GM03348 (cell line): Measurements from ENCODE around the gene UGT2A2.
A peak's percentile ranks its signal among the peaks of the same experiment; 100 is the strongest.
"Not testable (repeated sequence)": the region's sequence is repeated elsewhere in the genome, so short reads cannot be mapped to it uniquely, and the experiment has no call there.

Source experiments
- DNase-seq: peaks from one replicate; pipeline ENCODE4 v3.0.0; 2012; ENCODE audit warnings: low spot score

Gene UGT2A2

GRCh38 chr4:69639542-69639941, at the start of gene UGT2A2:
Gene UGT2A2, minus strand, starts transcription at chr4:69639642. Its CDS starts 2 bp downstream, at chr4:69639640.
- no peak for DNase-seq

- DNase-seq = no peak
Observed at GRCh38 chr4:69684804-69685203, 45.4 kb upstream of the UGT2A2 start.

GRCh38 chr4:69668680-69669079, 29.2 kb upstream of the UGT2A2 start:
- no peak for DNase-seq

GRCh38 chr4:69664009-69664408, 24.6 kb upstream of the UGT2A2 start:
- not testable (repeated sequence) for DNase-seq

- not testable (repeated sequence) for DNase-seq
Observed at GRCh38 chr4:69661130-69661803, 21.8 kb upstream of the UGT2A2 start.

- no peak for DNase-seq
Observed at GRCh38 chr4:69658133-69658532, 18.7 kb upstream of the UGT2A2 start.

GRCh38 chr4:69656653-69657158, 17.3 kb upstream of the UGT2A2 start:
- DNase-seq = no peak

GRCh38 chr4:69653147-69653546, 13.7 kb upstream of the UGT2A2 start, which contains the start of gene UGT2A1:
Gene UGT2A1, minus strand, starts transcription at chr4:69653247. Its CDS starts 5,603 bp downstream, at chr4:69647644.
- DNase-seq = no peak

GRCh38 chr4:69650872-69651271, 11.4 kb upstream of the UGT2A2 start:
- DNase-seq = no peak

GRCh38 chr4:69649629-69650028, 10.2 kb upstream of the UGT2A2 start:
- DNase-seq = no peak

- DNase-seq = no peak
Observed at GRCh38 chr4:69649207-69649606, 9.8 kb upstream of the UGT2A2 start.

GRCh38 chr4:69642961-69643360, 3.5 kb upstream of the UGT2A2 start:
- DNase-seq = no peak

- DNase-seq = no peak
Observed at GRCh38 chr4:69640289-69640688, 847 bp upstream of the UGT2A2 start.

- peak; percentile 20 for DNase-seq
Observed at GRCh38 chr4:69617083-69617694, 22.3 kb downstream of the UGT2A2 start.

- no peak for DNase-seq
Observed at GRCh38 chr4:69610484-69610883, 29.0 kb downstream of the UGT2A2 start.

GRCh38 chr4:69601065-69601464, 38.4 kb downstream of the UGT2A2 start:
- DNase-seq = no peak

GRCh38 chr4:69600013-69600412, 39.4 kb downstream of the UGT2A2 start:
- DNase-seq = no peak

- DNase-seq = no peak
Observed at GRCh38 chr4:69594382-69594781, 45.1 kb downstream of the UGT2A2 start.

- DNase-seq = no peak
Observed at GRCh38 chr4:69591364-69591763, 48.1 kb downstream of the UGT2A2 start.

- no peak for DNase-seq
Observed at GRCh38 chr4:69589884-69590283, 49.6 kb downstream of the UGT2A2 start.

GRCh38 chr4:69584135-69584534, 55.3 kb downstream of the UGT2A2 start:
- no peak for DNase-seq

GRCh38 chr4:69583543-69583942, 55.9 kb downstream of the UGT2A2 start:
- DNase-seq = no peak

GRCh38 chr4:69577245-69577644, 62.2 kb downstream of the UGT2A2 start:
- no peak for DNase-seq
